Trophoblast cell (in vitro differentiated cells and primary cell): ENCODE measurements around the gene PDPK1.
"Not testable (repeated sequence)": the region's sequence is repeated elsewhere in the genome, so short reads cannot be mapped to it uniquely, and the experiment has no call there.

Experiments used
- DNase-seq, 2 donors: peaks; one replicate each; pipeline ENCODE4 v3.0.0-alpha.2; 2016
- H2AFZ ChIP-seq: 2 replicates; pipeline ENCODE4 v1.6.1; 2013; ENCODE audit warnings: low read length, moderate library complexity, mild to moderate bottlenecking; ENCODE audit not compliant: insufficient read depth, poor library complexity
- H2AK5ac ChIP-seq: 2 replicates; pipeline ENCODE4 v1.6.1; 2013; ENCODE audit warnings: mild to moderate bottlenecking, low read length
- H2BK120ac ChIP-seq: 2 replicates; pipeline ENCODE4 v1.6.1; 2013; ENCODE audit warnings: low read length, mild to moderate bottlenecking, moderate library complexity; ENCODE audit not compliant: insufficient read depth, poor library complexity
- H2BK12ac ChIP-seq: 2 replicates; pipeline ENCODE4 v1.6.1; 2013; ENCODE audit warnings: mild to moderate bottlenecking, low read length, moderate library complexity
- H2BK5ac ChIP-seq: 2 replicates; pipeline ENCODE4 v1.6.1; 2013; ENCODE audit warnings: low read length, low read depth, moderate library complexity, mild to moderate bottlenecking; ENCODE audit not compliant: poor library complexity
- H3K14ac ChIP-seq: 2 replicates; pipeline ENCODE4 v1.6.1; 2013; ENCODE audit warnings: mild to moderate bottlenecking, low read length
- H3K18ac ChIP-seq: 2 replicates; pipeline ENCODE4 v1.6.1; 2013; ENCODE audit warnings: mild to moderate bottlenecking, low read length
- H3K23ac ChIP-seq: 2 replicates; pipeline ENCODE4 v1.6.1; 2013; ENCODE audit warnings: low read length
- H3K27ac ChIP-seq: 2 replicates; pipeline ENCODE4 v1.5.1; 2013; ENCODE audit warnings: low read depth, mild to moderate bottlenecking, inconsistent platforms, low read length, moderate library complexity
- H3K27me3 ChIP-seq: 2 replicates; pipeline ENCODE4 v1.6.1; 2013; ENCODE audit warnings: inconsistent platforms, mild to moderate bottlenecking, low read length, moderate library complexity; ENCODE audit not compliant: insufficient read depth
- H3K36me3 ChIP-seq, 2 experiments: 1 replicate in 1 of 2; 2 replicates in 1 of 2; pipeline ENCODE4 v1.6.1; 2013; ENCODE audit warnings: low read length in 2 of 2, mild to moderate bottlenecking in 2 of 2, moderate library complexity in 1 of 2; ENCODE audit not compliant: insufficient read depth in 2 of 2, control insufficient read depth in 1 of 2
- H3K4ac ChIP-seq: 2 replicates; pipeline ENCODE4 v1.6.1; 2013; ENCODE audit warnings: low read depth, mild to moderate bottlenecking, low read length, moderate library complexity
- H3K4me1 ChIP-seq, 2 experiments: 1 replicate in 1 of 2; 2 replicates in 1 of 2; pipeline ENCODE4 v1.6.1; 2013; ENCODE audit warnings: low read length in 2 of 2, mild to moderate bottlenecking in 2 of 2, moderate library complexity in 1 of 2; ENCODE audit not compliant: insufficient read depth in 2 of 2, control insufficient read depth in 1 of 2
- H3K4me2 ChIP-seq: 2 replicates; pipeline ENCODE4 v1.6.1; 2013; ENCODE audit warnings: inconsistent platforms, mild to moderate bottlenecking, low read length, moderate library complexity
- H3K4me3 ChIP-seq: 2 replicates; pipeline ENCODE4 v1.5.1; 2013; ENCODE audit warnings: mild to moderate bottlenecking, low read depth, low read length, inconsistent platforms
- H3K79me1 ChIP-seq: one replicate; pipeline ENCODE4 v1.6.1; 2013; ENCODE audit warnings: low read length
- H3K79me2 ChIP-seq: 2 replicates; pipeline ENCODE4 v1.6.1; 2013; ENCODE audit warnings: low read length, mild to moderate bottlenecking; ENCODE audit not compliant: control insufficient read depth, insufficient read depth, poor library complexity
- H3K9ac ChIP-seq: 2 replicates; pipeline ENCODE4 v1.6.1; 2013; ENCODE audit warnings: mild to moderate bottlenecking, low read length
- H3K9me3 ChIP-seq: 2 replicates; pipeline ENCODE4 v1.6.1; 2013; ENCODE audit warnings: low read depth, mild to moderate bottlenecking, control low read depth, inconsistent platforms, low read length; ENCODE audit not compliant: insufficient read depth
- H4K12ac ChIP-seq: 2 replicates; pipeline ENCODE4 v1.6.1; 2013; ENCODE audit warnings: low read depth, mild to moderate bottlenecking, low read length, moderate library complexity
- H4K8ac ChIP-seq: 2 replicates; pipeline ENCODE4 v1.6.1; 2013; ENCODE audit warnings: low read depth, mild to moderate bottlenecking, low read length, moderate library complexity
- H4K91ac ChIP-seq: one replicate; pipeline ENCODE4 v1.6.1; 2013; ENCODE audit warnings: low read depth, mild to moderate bottlenecking, low read length, moderate library complexity
- WGBS: extraction: QIAGEN DNeasy Blood & Tissue Kit; methylation state at CpG from one replicate; pipeline ENCODE4 v1.1.7; 2013; ENCODE audit warnings: missing lambda C conversion rate; ENCODE audit not compliant: insufficient read length, insufficient coverage; ENCODE audit errors: extremely low coverage; 5-methylcytosine and 5-hydroxymethylcytosine counted together

PDPK1 gene

DNA sequence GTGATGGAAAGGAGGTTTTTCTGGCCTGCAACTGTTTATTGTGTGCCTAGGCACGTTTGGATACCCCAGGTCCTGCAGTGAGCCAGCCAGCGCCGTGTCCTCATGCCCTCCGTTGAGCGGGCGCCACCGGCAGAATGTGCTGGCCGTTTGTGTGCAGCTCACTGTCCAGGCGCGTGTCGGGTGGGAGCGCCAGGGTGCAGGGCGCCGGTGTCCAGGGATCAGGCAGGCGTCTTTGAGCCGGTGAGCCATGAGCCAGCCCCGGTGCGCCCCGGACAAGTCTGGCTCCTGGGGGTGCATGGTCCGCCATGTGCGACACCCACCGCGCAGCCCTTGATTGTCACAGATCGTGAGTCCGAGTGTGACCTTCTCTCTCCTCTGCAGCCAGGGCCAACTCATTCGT is 39.2 kb downstream of the PDPK1 start:
- H2BK5ac ChIP-seq, H2BK12ac ChIP-seq, H3K23ac ChIP-seq, H3K4me2 ChIP-seq, H2BK120ac ChIP-seq, H3K27ac ChIP-seq, H3K27me3 ChIP-seq, H2AK5ac ChIP-seq, H4K12ac ChIP-seq, H3K14ac ChIP-seq, H3K4me1 ChIP-seq, H3K79me2 ChIP-seq, H2AFZ ChIP-seq, H3K4me3 ChIP-seq, H3K36me3 ChIP-seq, H3K9ac ChIP-seq, H3K18ac ChIP-seq, H4K8ac ChIP-seq, H3K79me1 ChIP-seq, H3K4ac ChIP-seq, H4K91ac ChIP-seq, H3K9me3 ChIP-seq, DNase-seq: not testable (repeated sequence)
- WGBS = no CpG with 5 or more reads among the region's 26 CpGs

DNA sequence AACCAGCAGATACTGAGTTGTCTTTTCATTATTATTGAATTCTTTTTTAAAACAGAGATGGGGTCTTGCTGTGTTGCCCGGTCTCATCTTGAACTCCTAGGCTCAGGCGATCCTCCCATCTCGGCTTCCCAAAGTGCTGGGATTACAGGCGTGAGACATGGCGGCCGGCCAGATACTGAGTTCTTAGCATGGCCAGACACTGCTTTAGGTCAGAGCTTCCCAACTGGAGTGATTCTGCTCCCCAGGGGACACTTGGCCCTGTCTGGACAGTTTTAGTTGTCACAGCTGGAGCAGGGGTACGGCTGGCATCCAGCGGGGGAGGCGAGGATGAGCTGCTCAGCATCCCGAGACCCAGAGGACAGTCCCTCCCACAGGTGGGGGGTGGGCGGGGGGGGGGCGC is 41.1 kb downstream of the PDPK1 start:
- not testable (repeated sequence) for H3K9me3 ChIP-seq, H3K36me3 ChIP-seq, H3K9ac ChIP-seq, H3K4me1 ChIP-seq, H4K91ac ChIP-seq, H4K8ac ChIP-seq, H2BK5ac ChIP-seq, H3K79me1 ChIP-seq, H2AK5ac ChIP-seq, H3K23ac ChIP-seq, H3K27ac ChIP-seq, H3K18ac ChIP-seq, H2AFZ ChIP-seq, H3K4ac ChIP-seq, H3K27me3 ChIP-seq, H3K14ac ChIP-seq, H3K4me2 ChIP-seq, H3K79me2 ChIP-seq, H4K12ac ChIP-seq, DNase-seq, H2BK120ac ChIP-seq, H3K4me3 ChIP-seq, H2BK12ac ChIP-seq
- WGBS = no CpG with 5 or more reads among the region's 12 CpGs

- not testable (repeated sequence) for H4K91ac ChIP-seq, H3K79me1 ChIP-seq, H3K4me3 ChIP-seq, H2BK12ac ChIP-seq, H2AK5ac ChIP-seq, H2BK120ac ChIP-seq, H3K4me2 ChIP-seq, DNase-seq, H3K18ac ChIP-seq, H3K27me3 ChIP-seq, H3K27ac ChIP-seq, H3K4ac ChIP-seq, H3K9me3 ChIP-seq, H3K4me1 ChIP-seq, H3K9ac ChIP-seq, H2AFZ ChIP-seq, H3K23ac ChIP-seq, H3K14ac ChIP-seq, H2BK5ac ChIP-seq, H4K12ac ChIP-seq, H3K79me2 ChIP-seq, H4K8ac ChIP-seq
- no CpG with 5 or more reads among the region's 11 CpGs for WGBS
- H3K36me3 ChIP-seq = peaks cover 8 to 15% of the 10 kb centered on the region in 2 experiments
These were observed 42.3 kb downstream of the PDPK1 start for GRCh38 chr16:2580143-2580542.

DNA sequence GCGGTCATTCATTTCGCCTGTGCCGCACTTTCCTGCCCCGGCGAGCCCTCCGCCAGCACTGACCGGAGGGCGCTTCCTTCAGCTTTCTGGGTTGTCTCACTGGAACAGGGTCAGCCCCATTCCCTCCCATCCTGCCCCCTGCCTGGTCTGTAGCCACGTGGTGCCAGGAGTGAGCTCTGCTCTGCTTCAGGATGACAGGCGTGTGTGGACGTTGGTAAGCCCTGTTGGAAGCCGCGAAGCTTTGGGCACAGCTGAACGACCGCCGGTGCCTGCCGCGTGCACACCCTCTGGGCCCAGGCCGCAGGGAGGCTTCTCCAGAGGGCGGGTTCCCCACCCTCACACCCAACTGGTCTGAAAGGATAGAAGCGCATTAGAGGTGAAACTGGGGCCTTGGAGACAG is 43.0 kb downstream of the PDPK1 start:
- not testable (repeated sequence) for H3K9ac ChIP-seq, H3K4me1 ChIP-seq, H4K91ac ChIP-seq, H3K79me2 ChIP-seq, H3K27me3 ChIP-seq, H3K9me3 ChIP-seq, H2BK5ac ChIP-seq, H3K4me3 ChIP-seq, H3K4ac ChIP-seq, H3K27ac ChIP-seq, H2AK5ac ChIP-seq, H4K8ac ChIP-seq, H3K23ac ChIP-seq, H3K18ac ChIP-seq, H3K79me1 ChIP-seq, DNase-seq, H2BK120ac ChIP-seq, H2BK12ac ChIP-seq, H2AFZ ChIP-seq, H3K4me2 ChIP-seq, H4K12ac ChIP-seq, H3K14ac ChIP-seq
- no CpG with 5 or more reads among the region's 21 CpGs for WGBS
- peaks cover 15 to 22% of the 10 kb centered on the region in 2 experiments for H3K36me3 ChIP-seq
